Subcutaneous adipose tissue (tissue), 4 donors: ENCODE data around the gene ARHGAP1. TPM values are rescaled to one million over a fixed set of nuclear protein-coding genes. Genes with fewer than 3 reads are reported as not detected.

Experiments
- CTCF ChIP-seq: fragments of 450-650 bp; IDR thresholded peaks from one replicate; pipeline ENCODE4 v1.5.1; 2016; ENCODE audit warnings: low read depth, mild to moderate bottlenecking, control low read depth, antibody characterized with exemption, moderate library complexity
- total RNA-seq, 4 donors: library from RNA; depleted of rRNA; stranded (reverse); fragments of >200 nt; gene quantifications; one replicate each; pipeline ENCODE4 v1.1.0, GENCODE V29; 2016

The ARHGAP1 gene
- total RNA-seq, 4 donors from 2014 or later: 45.2 to 64.2 (median 52.9) TPM

- TF ChIP-seq CTCF: no peak
Observed at GRCh38 chr11:46668480-46669085, 31.8 kb downstream of the ARHGAP1 start.

GRCh38 chr11:46667043-46667481 is 33.4 kb downstream of the ARHGAP1 start:
- TF ChIP-seq CTCF: no peak

GRCh38 chr11:46666516-46666915 is 33.9 kb downstream of the ARHGAP1 start:
- TF ChIP-seq CTCF: no peak

GRCh38 chr11:46665356-46665755 is 35.1 kb downstream of the ARHGAP1 start:
- TF ChIP-seq CTCF: no peak

GRCh38 chr11:46664612-46665011 is 35.8 kb downstream of the ARHGAP1 start:
- no peak for TF ChIP-seq CTCF

- TF ChIP-seq CTCF: no peak
Observed at GRCh38 chr11:46663277-46663940, 37.0 kb downstream of the ARHGAP1 start.

GRCh38 chr11:46662366-46662765 is 38.1 kb downstream of the ARHGAP1 start:
- TF ChIP-seq CTCF: no peak
